ENCODE measurements around the gene PPP3CA.

PPP3CA gene

DNA sequence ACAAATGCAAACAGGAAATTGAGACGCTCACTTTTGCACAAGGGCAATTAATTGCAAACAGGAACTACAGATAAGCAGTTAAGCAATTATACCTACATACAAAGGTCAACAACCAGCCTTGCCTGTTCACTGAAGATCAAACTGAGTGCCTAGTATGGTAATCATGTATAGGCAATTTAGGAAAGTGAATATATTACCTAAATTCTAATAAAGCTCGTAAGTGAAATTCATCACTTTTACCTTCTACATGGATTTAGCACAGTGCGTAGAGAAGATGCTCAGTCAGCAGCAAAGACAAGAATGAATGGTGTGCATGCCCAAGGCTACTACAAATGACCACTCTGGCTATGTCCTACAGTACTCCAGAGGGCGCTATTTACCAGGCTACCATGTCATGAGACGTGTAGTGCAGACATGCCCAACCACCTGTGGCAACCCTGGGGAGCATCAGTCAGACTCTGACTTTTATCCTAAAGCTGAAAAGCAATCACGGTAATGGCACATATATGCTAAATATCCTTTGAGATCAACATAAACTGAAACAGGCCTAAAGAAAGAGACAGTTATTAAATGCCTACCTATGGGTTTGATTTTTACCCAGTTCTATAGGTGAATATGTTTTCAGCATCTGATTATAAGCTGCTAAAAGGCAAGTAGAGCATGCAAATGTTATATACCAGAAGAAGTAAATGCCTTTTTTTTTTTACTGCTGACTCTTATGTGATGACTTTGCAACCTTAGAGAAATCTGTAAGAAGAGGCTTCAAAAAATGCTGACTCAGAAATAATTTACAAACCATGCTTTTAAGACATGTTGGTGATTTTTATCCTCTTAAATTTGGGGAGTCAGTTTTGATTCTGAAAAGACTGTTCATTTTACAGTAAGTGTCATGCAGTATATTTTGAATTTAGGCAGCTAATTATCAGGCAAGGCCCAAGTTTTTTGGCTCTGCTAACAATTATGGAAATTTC lies 178.0 kb downstream of the PPP3CA start:
- DNase-seq = no peak

DNA sequence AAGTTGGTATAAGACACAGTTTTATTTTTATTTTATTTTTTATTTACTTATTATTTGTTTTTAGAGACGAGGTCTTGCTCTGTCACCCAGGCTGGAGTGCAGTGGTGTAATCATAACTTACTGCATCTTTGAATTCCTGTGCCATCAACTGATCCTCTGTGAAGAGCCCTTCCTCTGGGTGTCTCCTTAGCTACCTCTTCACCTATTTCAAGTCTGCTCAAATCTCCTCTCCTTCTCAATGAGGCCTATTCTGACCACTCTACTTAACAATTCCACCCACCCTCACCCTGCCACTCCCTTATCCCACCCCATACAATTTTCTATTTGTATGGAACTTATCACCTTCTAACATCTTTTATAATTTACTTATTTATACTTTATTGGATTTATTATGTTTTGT lies 183.4 kb downstream of the PPP3CA start:
- DNase-seq = no peak

DNA sequence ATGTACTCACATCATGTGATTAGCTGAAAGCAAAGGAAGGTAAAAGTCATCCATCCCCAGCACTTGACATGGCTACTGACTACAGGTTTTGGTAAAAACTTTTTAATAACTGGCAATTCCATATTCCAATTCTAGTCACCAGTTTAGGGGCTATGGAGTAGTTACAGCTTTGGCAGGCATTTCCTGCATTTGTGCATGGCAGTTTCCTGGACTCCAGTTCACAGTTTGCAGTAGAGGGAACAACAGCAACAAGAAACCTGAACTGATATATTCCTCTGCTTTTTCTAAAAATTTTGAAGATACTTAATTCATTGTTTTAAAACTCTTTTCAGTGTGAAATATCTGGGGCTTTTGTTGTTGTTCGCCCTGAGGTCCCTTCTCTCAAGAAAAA lies 184.3 kb downstream of the PPP3CA start:
- DNase-seq = no peak

DNA sequence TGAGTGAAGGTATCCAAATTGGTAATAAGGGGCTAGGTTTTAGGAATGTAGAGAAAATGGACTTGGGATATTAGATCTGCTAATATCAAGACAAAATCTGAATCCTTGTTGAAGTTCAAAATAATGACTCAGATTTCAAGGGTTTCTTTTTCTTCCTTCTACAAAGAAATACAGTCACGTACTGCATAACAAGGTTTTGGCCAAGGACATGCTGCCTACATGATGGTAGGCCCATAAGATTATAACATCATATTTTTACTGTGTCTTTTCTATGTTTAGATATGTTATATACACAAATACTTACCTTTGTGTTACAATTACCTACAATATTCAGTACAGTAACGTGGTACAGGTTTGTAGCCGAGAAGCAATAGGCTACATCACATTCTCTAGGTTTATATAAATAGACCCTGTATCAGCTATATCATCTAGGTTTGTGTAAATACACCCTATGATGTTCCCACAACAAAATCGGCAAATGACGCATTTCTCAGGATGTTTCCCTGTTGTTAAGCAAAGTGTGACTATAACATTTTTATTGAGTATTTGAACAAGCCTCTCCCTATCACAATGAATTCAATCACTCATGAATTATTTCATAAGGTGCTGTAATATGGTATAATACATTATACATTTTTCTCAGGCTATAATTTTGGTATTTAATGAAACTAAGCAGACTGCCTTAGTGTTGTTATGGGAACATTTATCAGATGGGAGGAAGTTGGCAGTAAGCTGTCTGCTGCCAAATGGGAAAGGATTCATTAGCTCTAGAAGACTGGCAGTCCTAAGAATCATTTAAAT lies 186.3 kb downstream of the PPP3CA start:
- no peak for DNase-seq

DNA sequence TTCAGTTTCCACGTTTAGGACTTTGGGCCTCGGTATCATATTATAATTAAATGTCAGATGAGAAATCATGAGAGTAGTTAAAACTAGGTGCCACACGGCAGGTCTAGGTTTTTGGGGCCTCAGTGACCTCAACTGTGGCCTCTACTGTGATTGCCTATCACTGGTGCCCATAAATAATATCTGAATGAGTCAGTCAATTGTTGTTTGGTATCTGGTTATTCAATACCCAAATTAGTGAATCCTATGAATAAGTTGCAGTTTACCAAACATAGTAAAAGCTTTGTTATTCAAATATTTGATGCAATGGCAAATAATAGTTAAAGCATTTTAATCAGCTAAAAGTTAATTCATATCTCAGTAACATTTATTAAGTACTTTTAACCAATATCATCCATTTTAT lies 188.8 kb downstream of the PPP3CA start:
- DNase-seq = no peak

DNA sequence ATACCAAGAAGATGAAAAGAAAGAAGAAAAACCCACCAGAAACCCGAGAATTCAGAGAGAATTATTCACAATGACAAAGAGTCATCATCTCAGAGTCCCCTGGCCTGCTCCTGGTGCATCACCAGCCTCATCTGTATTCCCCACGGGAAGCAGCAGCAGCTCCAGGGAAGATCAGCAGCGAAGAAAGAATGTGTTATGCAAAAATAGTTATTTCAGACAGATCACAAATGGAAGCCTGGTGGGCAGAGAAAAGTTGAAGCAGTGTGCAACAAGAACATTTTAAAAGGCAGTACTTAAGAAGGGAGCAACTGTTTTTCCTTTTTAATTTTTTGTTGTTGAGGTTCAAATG lies 189.2 kb downstream of the PPP3CA start:
- DNase-seq = no peak

DNA sequence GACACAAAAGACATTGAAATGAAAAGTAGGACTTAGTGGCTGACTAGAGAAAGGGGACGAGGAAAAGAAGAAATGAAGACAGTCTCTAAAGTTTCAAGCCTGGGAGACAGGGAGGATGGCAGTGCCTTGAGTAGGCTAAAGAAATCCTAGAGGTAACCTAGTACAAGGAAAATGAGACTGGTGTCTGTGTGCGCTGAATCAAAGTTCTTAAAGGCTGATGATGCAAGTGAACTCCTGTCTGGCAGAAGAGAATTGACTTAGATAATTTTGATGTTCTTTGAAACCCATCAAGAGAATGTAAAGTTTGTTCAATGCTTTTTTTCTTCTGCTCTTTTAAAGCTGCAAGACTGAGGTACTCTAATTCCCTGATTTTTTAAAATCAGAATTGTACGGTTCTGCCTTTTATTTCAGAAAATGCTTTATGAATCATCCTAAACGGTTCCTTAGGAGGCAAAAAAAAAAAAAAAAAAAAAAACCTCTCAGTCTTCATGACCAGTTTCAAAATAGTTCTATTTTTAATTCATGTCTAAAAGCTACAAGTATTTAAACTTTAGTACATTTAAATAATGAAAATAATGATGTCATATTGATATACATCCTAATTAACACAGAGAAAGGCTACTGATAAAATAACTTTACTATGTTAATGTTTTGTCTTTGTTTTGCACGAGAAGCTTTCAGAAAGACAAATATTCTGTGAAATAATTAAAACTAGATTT lies 189.8 kb downstream of the PPP3CA start:
- DNase-seq = no peak

DNA sequence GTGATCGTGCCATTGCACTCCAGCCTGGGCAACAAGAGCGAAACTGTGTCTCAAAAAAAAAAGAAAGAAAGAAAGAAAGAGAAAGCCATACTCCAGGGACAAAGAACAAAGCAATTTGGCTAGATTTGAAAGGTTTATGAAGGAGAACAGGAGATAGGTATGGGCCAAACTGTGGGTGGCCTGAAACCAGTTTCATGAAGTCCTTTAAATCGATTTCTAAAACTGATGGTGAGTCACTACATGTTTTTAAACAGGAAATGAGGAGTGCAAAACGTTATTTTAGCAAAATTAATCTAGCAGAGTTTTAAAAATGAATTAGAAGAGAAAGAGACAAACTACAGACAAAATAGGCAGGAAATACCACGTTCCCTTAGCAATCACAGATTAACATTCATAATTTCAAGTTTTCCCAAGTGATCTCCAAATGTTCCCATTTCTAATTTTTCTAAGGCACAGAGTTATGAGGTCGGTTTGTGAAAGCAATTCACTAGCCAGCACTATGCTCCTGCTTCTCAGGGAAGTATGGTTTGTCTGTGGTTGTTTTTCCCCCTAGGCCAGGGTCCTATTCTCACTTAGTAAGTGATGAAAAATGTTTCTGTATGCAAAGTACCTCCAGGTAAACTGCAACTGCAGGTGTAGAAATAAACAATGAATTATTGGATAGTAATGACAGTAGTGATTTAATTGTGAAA lies 190.6 kb downstream of the PPP3CA start:
- no peak for DNase-seq

DNA sequence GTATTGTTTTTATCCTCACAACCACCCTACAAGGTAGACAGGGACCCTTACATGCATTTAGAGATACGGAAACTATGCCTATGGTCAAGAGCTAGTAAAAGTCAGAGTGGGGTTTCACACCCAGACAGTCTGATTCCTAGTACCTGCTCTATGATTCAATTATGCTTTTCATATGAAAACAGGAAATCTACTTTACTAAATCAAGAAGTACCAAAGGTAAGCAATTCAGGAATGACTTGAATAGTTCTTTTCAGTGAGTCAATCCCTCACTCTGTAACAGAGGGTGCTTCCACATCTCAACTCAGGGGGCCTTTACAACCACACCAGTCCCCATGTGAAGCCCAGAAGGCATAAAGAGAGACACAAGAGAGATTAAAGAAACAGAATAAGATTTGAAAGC lies 191.4 kb downstream of the PPP3CA start:
- DNase-seq = no peak

DNA sequence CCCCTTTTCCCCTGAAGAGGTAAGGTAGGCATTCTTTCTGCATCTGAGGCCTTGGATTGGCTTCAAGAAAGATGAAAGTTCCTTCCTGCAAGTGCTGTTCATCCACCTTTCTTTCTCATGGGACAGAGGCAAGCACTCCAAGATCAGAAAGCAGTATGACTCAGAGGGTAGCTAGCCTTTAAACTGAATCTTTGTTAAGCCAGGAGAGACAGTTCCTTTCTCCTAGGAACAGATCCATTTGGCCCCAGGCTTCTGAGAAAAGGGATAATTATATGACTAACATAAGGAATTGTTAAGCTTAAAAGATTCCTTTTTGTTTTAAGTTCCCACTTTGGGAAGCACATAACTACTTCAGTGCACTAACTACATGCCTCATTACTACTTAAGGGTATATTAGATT lies 192.0 kb downstream of the PPP3CA start:
- no peak for DNase-seq

DNA sequence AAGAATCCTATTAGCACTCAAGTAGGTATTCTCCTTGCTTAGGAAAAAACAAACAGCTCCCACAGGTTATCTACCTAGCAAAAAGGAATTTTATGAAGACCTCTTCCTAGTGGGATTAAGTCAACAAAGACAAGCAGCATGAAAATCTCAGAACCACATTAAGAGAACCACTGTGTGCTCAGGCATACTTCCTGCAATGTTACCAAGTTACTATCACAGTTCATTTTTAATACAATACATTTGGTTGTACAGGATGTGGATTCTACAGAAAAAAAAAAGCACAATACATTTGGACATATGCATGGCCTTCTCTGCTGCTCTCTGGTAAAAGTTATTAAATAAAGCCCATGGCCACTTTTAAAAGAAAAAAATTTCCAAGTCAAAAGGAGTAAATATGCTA lies 193.7 kb downstream of the PPP3CA start:
- no peak for DNase-seq

DNA sequence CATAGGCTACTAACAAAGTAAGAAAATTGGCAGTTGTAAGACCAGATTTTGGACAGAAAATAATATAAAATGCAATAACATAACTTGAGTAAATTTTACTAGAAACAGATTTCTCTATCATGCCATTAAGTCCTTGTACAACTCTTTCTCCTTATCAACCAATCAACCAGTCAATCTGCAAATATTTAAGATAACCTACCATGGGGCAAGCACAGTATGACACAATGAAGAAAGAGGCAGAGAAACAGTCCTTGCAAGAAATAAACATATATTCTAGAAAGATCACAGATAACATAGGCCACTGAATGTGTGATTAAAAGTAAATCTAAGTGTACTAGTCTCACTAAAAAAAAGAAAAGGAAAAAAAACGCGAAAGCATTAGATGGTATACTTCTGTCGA lies 194.8 kb downstream of the PPP3CA start:
- DNase-seq = no peak

DNA sequence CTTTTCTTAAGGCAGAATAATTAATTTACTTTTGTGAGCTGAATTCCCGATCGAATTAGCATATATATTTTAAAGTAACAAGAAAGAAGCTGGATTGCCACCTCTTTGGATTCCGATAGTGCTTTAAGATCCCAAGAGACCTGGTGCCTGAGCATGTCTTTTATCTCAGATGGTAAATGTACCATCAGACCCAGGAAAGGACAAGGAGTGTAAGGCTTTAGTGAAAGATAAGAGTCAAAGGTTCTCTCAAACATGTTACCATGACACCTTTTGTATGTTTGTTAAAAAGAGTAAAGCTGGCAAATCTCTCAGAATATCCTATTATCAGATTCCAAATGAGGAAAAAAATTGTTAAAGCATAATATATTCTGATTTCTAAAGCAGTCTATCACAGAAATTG lies 198.8 kb downstream of the PPP3CA start:
- DNase-seq = no peak

DNA sequence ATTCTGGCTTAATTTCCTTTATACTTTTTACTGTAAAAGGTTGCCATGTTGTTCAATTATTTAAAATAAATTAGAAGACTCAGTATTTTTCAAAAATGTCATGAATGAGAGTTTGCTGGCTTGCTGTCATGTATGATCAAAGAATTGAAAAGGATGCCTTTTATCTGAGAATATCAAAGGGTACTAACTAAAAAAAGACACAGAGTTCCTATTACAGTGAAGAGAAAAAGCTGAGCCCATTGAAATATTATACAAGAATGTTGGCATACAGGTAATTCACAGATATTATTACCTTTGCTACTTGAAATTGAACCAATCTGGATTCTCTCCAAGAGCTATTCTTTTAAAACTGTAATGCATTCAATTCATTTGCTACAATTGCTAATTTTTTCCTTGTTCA lies 200.0 kb downstream of the PPP3CA start:
- no peak for DNase-seq

DNA sequence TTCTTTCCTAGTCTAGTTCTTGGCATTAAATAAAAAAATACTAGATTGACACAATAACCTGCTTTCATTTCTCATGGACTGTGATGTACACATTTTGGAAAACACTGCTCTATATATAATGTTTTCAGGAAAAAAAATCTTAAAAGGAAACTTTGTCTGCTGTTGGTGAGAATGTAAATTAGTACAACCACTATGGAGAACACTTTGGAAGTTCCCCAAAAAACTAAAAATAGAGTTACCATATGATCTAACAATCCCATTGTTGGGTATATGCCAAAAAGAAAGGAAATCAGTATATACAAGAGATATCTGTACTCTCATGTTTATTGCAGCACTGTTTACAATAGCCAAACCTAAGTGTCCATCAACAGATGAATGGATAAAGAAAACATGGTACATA lies 202.3 kb downstream of the PPP3CA start:
- no peak for DNase-seq

DNA sequence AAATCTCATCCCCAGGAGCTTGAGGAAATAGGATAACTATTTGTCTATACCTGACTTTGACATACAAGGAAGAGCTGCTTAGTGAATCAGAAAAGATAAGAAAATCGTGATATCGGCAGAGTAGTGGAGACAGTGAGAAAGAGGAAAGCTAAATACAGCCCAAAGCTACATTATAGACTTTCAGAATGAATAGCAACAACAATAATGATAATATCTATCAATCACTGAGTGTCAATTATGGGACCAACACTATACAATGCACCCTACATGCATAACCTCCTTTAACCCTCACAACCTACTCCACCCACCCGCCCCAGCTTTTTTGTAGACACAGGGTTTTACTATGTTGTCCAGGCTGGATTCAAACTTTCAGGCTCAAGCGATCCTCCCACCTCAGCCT lies 205.1 kb downstream of the PPP3CA start:
- no peak for DNase-seq

DNA sequence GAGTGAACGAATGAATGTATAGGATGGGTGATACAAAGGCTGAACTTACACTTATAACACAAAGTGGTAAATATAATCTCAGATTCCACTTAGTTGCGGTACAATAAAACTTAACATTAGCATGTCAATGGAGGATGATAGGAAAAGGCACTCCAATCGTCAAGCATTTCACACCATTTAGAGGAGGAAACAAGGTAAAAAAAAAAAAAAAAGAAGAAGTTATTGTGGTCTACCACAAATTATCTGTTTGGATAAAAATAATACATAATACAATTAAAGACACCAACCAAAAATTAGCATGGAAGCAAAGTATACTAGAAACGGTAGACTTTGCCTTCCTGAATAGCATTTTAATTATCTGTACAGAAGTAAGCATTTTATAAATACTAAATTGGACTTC lies 205.5 kb downstream of the PPP3CA start:
- DNase-seq = no peak

DNA sequence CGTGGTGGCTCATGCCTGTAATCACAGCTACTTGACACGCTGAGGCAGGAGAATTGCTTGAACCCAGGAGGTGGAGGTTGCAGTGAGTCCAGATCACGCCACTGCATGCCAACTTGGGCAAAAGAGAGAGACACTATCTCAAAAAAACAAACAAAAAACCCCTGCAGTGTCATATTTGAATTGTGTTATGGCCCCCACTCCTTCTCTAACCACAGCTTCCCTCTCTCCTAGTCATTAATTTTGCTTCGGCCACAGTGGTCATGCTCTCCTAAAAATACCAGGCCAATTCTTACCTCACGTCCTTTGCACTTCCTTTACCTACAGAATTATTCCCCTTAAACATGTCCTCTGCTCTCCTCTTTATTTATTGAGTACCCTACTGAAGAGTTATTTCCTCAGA lies 206.1 kb downstream of the PPP3CA start:
- DNase-seq = no peak

DNA sequence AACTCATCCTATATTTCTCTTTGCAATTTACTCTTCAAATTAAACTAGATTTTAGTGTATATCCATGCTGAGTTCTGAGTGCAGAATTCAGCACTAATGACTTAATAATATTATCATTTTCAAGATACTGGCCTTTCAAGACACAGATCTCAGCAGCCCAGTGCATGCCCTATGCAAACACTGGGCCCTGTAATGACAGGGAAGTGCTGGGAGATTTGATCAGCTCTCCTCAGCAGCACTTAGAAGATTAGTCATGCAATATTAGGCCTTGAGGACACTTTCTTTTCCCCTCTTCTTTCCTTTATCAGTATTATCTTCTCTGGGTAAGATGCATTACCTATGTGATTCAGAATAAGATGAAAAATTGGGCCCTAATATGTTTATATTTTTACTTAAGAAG lies 207.1 kb downstream of the PPP3CA start:
- no peak for DNase-seq

DNA sequence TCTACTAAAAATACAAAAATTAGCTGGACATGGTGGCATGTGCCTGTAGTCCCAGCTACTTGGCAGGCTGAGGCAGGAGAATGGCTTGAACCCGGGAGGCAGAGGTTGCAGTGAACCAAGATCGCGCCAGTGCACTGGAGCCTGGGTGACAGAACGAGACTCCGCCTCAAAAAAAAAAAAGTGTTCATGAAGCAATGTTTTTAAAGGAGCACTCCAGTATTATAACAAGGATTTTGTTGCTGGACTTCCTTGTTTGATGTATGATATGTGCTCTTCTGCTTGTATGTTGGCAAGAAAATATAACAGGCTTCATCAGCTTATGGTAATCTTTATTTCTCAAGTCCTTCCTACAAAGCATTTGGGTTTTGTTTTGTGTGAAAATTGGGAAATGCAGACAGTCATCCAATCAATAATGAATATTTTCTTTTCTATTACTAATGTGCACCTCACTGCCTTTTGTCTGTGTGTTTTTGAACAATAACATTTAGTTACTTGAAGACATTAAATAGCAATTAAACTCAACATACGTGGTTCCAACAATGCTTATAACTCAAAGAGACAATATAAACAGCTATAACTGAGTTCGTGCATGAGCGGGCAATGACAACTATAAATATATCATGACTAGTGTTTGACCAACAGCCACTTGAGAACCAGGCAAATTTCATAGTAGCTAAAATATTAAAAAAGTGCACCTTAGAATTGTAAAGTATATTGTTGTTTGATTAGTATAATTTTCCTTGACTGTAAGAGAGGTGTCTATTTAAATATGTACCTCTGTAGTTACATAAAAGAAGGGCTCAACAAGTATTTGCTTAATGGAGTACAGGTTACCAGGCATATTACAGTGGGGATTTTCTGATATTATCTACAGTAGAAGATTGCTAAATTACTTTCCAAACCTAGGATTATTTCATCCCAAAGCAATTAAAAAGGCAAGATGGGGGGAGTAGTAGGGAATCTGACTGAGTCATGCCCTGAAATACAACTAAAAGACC lies 210.7 kb downstream of the PPP3CA start:
- DNase-seq = no peak

DNA sequence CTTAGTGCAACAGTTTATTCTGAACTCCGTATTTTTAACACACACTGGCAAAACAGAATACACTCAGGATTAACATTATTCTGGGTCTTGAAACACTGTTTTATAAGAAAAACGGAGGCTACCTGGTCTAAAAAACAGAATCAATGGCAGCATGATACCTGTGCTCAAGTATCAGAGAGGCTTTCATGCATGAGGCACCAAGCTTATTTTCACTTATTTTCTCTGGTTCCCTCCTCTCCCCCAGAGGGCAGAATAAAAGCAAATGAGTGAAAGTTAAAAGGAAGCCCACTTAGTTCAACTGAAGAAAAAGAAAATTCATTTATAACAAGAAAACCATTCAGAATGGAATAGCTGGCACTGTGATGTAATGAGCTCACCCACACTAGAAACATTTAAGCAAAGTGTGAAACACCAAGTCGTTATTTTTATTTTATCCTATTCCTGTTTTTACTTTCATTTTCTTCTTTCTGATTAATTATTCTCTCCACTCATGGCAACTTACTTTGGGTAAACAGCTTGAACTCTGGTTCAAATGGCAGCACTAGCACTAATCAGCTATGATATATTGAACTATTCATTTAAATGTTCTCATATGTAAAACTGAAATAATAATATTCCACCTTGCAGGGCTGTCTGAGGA lies 211.8 kb downstream of the PPP3CA start:
- DNase-seq = no peak

All from NCI-H2171 (cell line).